SIG-M5 (cell line): Measurements from ENCODE around the gene HNRNPAB.
"Not testable (repeated sequence)": the region's sequence is repeated elsewhere in the genome, so short reads cannot be mapped to it uniquely, and the experiment has no call there.

Experiments
- DNase-seq: peaks from one replicate; lab custom pipeline; 2025; lab: John Stamatoyannopoulos, UW

HNRNPAB gene

DNA sequence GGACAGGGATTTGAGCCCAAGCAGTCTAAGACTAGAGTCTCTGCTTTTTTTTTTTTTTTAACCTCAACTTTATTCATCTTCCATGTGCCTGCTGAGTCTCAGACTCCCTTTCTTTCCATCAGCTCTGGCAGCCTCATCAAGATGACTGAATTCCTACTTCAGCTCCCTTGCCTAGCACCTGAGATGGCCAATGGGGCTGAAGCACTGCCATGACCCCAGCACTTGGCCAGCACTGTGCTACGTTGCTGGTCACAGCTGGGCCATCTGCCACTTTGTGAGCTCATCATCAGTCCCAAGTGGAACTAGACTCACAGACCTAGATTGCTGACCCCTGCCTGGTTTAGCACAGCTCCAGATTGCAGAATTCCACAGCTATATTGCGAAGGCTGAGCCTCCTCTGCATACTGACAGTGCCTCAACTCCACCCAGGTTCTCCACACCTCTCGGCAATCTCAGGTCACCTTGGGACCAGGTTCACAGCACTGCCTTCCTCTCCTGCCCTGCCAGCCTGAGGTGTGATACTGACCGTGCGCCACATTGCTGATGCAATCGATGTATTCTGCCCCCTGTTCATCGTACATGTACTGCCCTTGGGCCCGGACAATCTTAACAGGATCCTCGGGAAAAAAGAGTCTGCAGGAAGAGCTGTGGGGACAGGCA lies 26.7 kb downstream of the HNRNPAB start:
- DNase-seq, result no peak

DNA sequence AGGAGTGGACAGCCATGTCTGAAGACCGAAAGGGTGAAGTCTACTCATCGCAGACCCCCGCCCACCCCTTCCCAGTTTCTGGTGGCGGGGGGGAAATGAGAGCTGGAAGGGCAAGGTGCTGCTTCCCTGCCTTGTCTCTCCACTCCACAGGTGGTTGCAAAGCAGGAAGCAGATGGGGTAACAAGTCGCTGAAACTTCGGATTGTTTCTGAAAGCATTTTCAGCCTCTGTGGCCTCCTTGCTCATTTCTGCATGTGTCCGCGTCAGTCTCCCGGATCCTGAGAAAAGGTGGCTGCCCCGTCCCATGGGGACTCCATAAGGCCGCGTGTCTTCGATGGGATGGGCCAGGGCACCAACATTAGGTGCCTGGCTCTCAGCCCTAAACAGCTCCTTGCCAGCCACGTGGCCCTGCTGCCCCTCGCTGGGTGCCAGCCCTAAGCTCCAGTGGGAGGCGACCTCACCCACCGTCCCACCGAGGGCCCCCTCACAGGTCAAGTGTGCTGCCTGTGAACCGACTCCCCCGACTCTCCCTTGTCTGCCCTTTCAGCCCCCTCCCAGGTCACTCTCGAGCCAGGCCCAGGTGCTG lies 27.3 kb downstream of the HNRNPAB start:
- no peak for DNase-seq

DNA sequence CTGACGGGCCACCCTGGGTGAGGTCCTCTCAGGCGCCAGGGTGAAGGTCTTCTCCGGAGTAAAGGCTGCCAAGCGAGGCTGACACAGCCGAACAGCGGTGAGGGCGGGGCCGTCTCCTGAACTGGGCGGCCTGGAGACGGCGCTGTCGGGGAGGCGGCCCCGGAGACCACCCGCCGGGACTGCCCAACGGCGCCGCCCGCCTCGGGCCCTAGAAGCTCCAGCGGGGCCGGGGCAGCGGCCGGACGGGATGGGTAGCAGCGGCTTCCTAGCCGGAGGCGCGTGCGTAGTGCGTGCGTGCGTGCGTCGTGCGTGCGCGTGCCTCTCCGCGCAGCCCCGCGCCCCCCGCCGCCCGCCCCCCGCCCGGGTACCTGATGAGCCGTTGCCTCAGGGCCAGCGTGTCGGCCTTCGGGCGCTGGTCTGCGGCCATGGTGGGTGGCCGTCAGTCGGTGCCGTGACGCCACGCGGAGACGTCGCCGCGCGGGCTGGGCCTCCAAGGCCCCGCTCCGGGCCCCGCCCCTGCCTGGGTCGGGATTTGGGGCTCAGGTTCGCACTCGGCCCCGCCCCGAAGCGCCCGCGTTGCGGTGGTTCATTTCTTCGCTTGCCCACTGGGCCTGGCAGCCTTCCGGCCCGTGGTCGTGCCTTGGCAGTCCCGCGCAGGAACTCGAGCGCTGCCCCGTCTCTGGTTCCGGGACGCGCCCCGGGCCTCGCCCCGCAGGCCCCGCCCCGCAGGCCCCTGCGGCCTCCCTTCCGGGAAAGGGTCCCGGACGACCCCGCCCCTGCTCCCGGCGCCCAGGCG lies 28.0 kb downstream of the HNRNPAB start, which contains the start of gene PHYKPL:
TSS of gene PHYKPL (minus strand) at position 679 of the 796 bp plus-strand sequence. CDS start at position 427, 252 bp downstream.
- no peak for DNase-seq

DNA sequence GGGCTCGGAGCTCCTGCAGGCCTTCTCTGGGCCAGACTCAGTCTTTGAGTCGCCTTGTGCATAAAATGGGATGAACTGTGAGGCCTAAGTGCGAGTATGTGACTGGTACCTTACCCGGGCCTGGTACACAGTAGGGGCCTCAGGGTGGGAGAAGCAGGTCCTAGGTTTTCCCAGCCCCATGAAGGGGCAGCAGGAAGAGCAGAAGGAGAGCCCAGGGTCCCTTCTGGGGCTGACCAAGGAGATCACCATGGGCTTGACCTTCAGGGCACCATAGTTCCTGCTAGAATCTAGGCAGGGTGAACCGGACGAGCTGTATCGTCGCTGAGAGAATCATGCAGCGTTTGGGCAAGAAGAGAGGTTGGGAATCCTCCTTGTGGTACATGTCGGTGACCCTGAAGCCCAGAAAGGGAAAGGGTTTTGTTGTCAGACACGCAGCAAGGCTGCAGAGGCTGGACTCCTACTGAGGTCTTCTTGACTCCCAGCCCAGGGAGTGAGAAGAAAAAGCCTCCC lies 28.6 kb downstream of the HNRNPAB start:
- no peak for DNase-seq

DNA sequence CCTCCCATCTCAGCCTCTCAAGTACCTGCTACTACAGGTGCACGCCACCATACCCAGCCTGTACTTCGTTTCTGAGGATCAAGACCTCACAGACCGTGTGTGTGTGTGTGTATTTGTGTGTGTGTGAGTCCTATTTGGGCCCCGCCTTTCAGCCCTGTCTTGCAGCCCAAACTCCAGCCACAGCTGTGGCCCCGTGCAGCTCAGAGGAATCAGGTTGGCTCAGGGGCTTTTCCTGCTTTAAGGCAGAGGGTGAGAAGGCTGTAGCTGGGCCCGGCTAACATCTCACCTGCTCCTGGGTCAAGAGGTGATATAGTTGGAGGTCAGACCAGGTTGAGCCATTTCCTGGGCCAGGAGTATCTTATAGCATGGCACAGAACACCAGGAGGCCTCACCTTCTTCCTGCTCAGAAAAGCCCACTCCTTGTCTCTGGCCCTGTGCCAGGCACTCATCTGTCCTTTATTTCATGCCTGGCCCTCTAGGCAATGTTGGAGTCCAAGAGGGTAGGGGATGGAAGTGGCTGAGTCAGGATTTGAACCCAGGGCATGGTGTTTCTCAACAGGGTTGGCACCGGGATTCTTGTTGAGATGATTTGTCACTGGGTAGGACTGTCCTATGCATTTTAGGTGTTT lies 29.9 kb downstream of the HNRNPAB start:
- no peak for DNase-seq

DNA sequence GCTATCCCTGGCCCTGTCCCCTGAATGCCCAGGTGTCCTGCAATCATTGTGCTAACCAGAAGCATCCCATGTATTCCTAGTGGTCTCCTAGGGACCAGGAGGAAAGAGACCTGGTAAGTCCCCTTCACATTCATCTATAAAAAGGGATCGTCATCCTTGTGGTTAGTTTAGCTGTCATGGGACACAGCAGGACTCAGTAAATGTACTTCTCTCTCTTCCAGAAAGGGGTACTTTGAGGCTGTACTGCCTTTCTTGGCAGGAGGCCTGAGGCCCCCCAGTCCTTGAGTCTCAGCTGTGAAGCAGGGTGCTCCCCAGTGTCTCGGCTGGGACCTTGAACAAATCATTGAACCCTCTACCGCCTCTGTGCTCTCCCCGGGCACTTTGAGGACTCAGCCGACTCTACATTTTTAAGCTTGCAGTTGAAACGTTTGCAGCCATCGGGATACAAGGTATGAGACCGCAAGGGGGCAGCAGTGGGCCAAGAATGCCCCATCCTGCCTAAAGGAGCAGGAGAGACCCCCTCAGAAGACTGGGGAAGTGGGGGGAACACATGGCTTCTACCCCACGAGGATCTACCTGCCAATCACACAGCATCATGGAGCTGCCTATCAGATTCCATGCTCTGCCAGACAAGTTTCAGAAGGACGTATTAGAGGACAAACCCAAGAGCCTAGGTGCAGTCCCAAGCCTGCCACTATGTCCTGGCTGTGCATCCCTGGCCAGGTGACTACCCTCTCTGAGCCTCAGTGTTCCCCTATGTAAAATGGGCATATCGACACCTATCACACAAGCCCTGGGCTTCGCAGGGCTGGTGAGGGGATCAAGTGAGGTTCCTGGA lies 30.6 kb downstream of the HNRNPAB start:
- DNase-seq, result no peak

DNA sequence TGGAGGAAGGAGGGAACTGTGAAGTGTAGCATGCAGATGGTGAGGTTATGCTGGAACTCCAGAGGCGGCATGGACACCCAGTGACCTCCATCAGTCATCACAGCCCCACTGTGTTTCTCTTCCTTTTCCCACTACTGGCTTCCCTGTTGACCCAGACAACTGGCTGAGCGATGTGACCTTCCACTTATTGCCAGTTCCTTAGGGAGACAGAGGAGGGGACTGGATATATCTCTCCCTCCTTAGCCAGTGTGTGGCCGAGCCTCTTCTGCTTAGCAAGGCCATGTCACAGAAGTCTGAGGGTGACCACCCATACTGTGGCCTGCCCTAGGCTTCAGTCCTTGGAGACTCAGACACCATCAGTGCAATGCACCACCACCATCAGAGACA lies 31.2 kb downstream of the HNRNPAB start:
- DNase-seq, result no peak

DNA sequence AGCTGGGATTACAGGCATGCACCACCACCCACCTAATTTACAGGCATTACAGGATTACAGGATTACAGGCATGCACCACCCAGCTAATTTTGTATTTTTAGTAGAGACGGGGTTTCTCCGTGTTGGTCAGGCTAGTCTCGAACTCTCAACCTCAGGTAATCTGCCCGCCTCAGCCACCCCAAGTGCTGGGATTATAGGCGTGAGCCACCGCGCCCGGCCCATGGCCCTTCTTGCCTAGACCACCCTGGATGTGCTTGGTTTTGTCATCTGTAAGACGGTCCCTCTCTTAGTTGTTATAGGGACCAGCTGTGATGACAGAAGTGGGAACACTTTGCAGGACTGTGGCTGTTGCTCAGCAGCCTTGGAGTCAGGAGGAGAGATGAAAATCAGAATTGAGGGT lies 31.8 kb downstream of the HNRNPAB start:
- no peak for DNase-seq

DNA sequence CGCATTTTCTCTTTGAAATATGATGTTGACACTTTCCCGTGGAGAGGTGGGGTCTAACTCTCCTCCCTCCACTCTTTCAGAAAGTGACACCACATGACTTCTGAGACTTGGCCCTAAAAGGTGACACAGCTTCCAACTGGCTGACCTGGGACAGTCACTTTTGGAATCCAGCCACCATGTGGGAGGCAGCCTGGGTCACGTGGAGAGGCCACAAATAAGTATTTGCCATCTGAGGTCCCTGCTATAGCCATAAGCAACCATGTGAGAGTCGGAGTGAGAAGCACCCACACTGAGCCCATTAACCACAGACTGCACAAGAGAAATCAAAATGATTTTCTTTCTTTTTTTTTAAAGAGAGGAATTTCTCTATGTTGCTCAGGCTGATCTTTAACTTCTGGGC lies 32.3 kb downstream of the HNRNPAB start:
- no peak for DNase-seq

DNA sequence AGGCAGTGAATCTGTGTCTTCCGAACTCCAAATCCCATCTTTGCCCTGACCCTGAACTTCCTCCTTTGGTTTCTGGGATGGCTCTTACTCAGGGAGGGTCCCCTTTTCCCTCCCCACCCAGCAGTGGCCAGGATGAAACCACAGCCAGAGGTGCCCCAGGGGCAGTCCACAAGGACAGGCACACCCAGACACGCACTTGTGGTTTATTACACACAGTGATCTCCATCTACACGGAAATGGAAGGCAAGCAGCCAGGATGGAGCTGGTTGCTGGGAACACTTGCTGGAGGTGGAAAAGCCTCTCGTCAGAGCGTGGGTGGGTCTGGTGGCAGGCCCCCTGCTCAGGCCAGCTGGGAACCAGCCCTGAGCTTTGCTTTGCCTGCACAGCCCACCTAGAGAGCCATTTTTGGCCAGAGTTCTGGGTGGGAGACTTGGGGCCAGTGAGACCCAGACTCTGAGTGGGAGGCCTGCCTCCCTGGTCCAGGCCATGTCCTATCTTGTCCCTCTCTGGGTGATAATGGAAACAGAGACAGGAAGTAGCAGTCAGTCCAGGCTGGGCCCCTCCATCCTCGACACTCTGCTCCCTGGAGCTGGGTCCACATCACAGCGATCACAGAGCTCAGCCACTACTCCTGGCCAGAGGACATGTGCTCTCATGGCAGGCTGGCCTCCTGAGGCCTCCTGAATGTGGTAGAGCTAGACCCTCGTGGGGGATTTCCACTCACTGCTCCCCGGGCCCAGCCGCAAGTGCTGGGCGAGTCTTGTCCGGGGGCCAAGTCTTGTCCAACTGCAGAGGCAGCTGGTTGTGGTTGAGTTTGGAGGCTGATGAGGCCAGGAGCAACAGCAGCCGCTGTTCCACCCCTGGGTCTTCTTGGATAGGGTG lies 33.3 kb downstream of the HNRNPAB start:
- no peak for DNase-seq

DNA sequence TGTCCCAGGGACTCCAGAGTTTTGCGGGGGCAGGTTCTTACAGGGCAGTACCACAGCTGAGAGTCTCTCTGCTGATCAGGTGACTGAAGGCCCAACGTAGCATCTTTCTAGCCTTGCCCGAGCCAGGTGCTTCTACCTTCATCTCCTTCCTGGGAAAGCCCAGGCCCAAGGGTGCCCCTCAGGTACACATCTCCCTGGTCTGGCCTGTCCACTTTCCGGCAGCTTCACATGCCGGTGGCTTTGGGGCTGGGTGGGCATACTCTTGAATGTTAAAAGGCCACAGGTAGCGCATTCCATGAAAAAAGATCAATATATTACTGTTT lies 33.9 kb downstream of the HNRNPAB start:
- no peak for DNase-seq

DNA sequence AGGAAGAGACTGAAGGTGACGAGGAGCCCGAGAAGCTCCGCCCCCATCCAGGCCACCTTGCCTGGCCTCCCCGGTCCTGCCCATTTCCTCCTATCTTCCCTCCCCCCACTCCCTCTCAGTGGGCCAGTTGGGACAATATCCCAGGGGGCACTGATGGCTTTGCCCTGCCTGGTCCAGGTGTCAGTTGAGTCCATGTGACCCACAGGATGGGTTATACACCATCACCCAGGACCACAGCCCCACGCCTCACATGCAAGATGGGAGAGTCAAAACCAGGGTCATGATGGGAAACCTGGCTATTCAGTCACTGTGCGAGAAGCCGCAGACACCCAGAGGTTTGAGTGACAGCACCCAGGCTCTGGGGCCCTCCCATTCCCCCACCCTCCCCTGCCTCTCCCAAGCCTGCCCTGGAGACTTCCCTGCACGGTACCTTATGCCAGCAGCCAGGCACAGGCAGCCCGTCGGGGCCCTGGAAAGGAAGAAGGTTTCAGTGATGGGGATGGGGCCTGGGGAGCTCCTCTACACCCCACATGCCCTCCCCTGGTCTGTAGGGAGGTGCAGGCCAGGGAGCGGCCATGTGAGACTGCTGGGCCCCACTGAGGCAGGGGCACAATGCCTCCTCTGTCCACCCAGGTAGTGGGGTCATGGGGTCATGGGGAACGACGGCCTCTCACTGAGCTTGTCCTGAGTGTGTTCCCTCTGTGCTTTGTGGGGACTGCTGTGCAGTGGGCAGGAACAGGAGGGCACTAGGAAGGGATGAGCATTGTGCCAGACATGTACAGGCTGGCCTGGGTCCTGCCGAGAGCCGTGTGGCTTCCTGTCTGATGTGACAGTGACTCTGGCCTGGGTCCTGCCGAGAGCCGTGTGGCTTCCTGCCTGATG lies 34.6 kb downstream of the HNRNPAB start:
- no peak for DNase-seq

DNA sequence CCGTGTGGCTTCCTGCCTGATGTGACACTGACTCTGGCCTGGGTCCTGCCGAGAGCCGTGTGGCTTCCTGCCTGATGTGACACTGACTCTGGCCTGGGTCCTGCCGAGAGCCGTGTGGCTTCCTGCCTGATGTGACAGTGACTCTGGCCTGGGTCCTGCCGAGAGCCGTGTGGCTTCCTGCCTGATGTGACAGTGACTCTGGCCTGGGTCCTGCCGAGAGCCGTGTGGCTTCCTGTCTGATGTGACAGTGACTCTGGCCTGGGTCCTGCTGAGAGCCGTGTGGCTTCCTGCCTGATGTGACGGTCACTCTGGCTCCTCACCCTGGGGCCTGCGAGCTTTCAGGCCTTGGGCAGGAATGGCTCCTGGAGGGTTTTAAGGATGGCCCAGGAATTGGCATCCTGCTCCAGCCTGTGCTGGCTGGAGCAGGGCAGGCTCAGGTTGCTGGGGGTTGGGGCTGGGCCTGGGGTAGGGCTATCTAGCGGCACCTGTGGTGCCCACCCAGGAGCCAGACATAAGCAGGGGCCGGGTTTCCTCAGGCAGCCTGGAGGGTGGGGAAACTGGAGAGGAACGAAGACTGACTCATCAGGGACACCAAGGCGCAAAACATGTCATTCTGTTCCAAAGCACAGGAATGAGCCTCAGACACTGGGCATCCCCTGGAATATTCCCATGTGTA lies 35.4 kb downstream of the HNRNPAB start:
- DNase-seq, result not testable (repeated sequence)

DNA sequence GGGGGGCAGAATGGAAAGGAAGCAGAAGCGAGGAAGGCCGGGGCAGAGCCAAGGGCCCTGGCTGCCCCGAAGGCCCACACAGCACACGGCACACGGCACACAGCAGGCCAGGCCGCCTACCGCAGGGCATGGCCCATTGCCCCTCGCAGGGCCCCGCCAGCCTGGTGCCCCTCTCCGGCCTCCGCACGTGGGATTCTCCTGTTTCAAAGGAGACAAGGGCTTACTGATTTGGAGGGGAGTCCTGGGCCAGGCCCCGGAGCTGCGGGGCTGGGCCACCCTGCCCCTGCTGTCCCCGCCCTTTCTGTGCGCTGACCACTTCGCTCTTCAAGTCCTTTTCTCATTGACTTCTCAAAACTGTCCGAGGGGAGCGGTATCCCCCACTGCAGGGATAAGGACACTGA lies 36.0 kb downstream of the HNRNPAB start:
- no peak for DNase-seq

DNA sequence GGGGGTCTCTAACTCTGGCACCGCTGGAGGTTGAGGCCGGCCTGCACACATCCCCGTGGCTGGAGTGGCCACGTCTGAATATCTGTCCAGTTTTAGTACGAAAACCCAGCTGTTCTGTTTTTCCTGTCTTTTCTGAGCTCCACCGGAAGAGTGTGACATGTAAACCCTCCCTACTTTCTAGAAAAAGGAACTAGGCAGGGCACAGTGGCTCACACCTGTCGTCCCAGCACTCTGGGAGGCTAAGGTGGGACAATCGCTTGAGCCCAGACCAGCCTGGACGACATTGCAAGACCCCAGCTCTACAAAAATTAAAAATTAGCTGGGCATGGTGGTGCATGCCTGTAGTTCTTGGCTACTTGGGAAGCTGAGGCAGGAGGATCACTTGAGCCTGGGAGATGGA lies 36.4 kb downstream of the HNRNPAB start:
- no peak for DNase-seq

DNA sequence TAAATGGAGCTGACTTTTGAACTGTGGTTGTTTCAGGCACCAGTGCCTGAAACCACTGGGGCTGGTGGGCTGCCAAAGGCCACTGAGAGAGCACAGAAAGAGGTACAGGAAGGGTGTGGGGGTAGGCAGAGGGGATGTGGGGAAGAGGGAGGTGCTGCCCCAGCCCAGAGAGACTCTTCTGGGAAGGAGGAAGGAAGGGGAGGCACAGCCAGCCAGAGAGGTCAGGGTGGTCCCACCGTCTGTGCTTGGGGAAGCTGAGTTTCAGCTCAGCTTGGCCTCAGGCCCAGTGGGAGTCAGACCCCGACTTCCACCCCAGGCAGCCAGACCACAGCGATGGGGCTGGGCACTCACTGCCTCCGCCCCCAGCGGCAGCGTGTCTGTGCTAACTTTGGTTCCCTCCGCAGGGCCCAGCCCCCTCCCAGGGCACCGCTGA lies 36.9 kb downstream of the HNRNPAB start:
- no peak for DNase-seq

DNA sequence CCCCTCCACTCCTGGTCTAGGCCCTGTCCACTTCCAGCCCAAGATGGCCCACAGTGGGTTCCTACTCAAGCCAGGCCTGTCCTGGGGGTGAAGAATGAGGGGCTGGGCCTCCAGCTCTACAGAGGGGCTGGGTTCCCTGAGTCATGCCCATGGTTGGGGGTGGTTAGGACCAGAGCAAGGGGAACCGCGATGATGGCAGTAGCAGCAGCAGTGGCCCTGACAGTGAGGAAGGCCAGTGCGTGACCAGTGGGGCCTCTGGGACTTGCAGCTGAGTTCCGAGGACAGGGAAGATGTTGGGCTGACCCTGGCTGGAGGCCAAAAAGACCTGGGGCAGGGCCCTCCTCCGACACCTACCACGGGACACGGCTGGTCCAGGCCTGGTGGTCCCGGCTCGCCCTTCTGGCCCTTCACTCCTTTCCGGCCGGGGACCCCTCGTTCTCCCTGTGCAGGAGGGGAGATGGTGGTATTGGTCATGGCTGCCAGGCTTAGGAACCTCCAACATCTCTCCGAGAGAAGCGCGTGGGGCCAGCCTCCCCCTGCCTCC lies 37.4 kb downstream of the HNRNPAB start:
- no peak for DNase-seq

DNA sequence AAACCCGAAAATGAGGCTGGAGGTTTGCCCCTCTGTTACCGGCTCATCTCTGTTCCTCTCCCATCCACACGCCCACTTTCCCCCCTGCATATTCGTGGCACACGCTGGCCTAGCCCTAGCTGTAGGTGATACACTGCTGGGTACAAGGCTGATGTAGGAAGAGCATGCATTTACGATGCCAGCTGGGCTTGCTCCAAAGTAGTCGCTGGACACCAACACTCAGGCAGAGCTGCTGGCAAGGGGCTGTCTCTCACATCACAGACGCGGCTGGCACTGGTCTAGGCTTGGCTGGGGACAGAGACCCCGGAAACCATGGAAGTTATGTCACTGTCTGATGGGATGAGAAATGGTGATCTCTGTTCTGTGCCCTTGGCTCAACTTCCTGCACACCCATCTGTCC lies 38.1 kb downstream of the HNRNPAB start:
- DNase-seq, result no peak

DNA sequence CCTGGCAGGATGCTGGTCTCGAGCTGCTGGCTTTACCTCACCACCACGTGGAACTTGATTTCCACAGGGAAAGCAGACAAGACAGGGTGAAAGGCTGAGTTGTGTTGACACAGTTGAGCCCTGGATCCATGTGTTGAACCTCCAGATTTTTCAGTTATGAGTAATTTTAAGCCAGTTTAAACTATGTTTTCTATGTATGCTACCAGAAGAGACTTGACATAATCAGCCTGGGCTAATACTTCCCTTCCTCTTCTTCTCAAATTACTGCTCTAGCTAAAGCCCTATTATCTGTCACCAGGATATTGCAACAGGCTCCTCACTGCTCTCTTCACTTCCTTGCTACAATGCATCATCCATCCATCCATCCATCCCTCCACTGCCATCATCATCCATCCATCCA lies 40.2 kb downstream of the HNRNPAB start:
- no peak for DNase-seq
